Kidney (tissue), 14 donors: ENCODE data around the gene CTSE. TPM values are rescaled to one million over a fixed set of nuclear protein-coding genes. Genes with fewer than 3 reads are reported as not detected.

Source experiments
- DNase-seq, 5 donors: peaks; one replicate each; pipeline ENCODE4 v3.0.0-alpha.2; 2013 to 2020
- FAIRE-seq: peaks from 2 replicates; lab custom pipeline; 2012; peaks lifted over from hg19 to GRCh38; lab: Jason Lieb, UNC
- H3K27ac ChIP-seq, 2 donors: one replicate each; pipeline ENCODE4 v1.7.0; 2013; ENCODE audit warnings: low read depth in 2 of 2, low read length in 2 of 2, inconsistent platforms in 1 of 2
- H3K27me3 ChIP-seq: one replicate; pipeline ENCODE4 v1.7.1; 2013; ENCODE audit warnings: low read length, inconsistent platforms; ENCODE audit not compliant: control insufficient read depth, insufficient read depth
- H3K36me3 ChIP-seq, 3 donors: one replicate each; pipeline versions ENCODE4 v1.7.0 to v1.7.1; 2013; ENCODE audit warnings: low read length in 3 of 3, control low read depth in 1 of 3, inconsistent platforms in 1 of 3; ENCODE audit not compliant: insufficient read depth in 3 of 3, control insufficient read depth in 2 of 3
- H3K4me1 ChIP-seq, 3 donors: one replicate each; pipeline versions ENCODE4 v1.7.0 to v1.7.1; 2013; ENCODE audit warnings: low read length in 3 of 3, inconsistent platforms in 1 of 3, low read depth in 1 of 3; ENCODE audit not compliant: control insufficient read depth in 2 of 3, insufficient read depth in 2 of 3
- H3K4me3 ChIP-seq, 3 donors: one replicate each; pipeline versions ENCODE4 v1.7.0 to v1.8.1; 2013; ENCODE audit warnings: low read length in 3 of 3, control low read depth in 1 of 3, inconsistent platforms in 1 of 3
- H3K9ac ChIP-seq, 3 donors: one replicate each; pipeline versions ENCODE4 v1.7.0 to v1.7.1; 2013; ENCODE audit warnings: low read length in 3 of 3, control low read depth in 1 of 3, inconsistent platforms in 1 of 3
- H3K9me3 ChIP-seq, 3 donors: one replicate each; pipeline versions ENCODE4 v1.7.0 to v1.7.1; 2013; ENCODE audit warnings: low read length in 3 of 3, control low read depth in 1 of 3, inconsistent platforms in 1 of 3; ENCODE audit not compliant: control insufficient read depth in 2 of 3, insufficient read depth in 1 of 3
- intact Hi-C: fragments of 100-400 bp; cut with DNase I; formaldehyde crosslinking; loops from one replicate; pipeline ENCODE4 v1.11.1; 2022
- polyA plus RNA-seq: library from polyadenylated mRNA; stranded (reverse); fragments of 350-450 nt; fragmentation: Illumina TruSeq; extraction: RNeasy Lipid Tissue Mini Kit (QIAGEN cat#74804); gene quantifications from one replicate; pipeline ENCODE4 v1.2.3, GENCODE V29; 2014; ENCODE audit warnings: low read depth, low replicate concordance; ENCODE audit not compliant: insufficient read depth
- total RNA-seq: library from RNA; stranded (reverse); fragmentation: NEBNext Ultra II Directional; extraction: Animal tissue kit (Norgen Biotek cat#: 25700); gene quantifications from one replicate; pipeline ENCODE4 v1.2.1, GENCODE V29; 2021
- TF ChIP-seq, protein P1 (sequence below): IDR thresholded peaks from 3 replicates; pipeline ENCODE4 v1.5.1; 2012; ENCODE audit warnings: mild to moderate bottlenecking, moderate library complexity, borderline replicate concordance; ENCODE audit not compliant: insufficient read depth; ENCODE audit errors: extremely low read depth
- donor health status: control.
- donor health status: control.
- donor health status: control.
- donor health status: control.
- donor health status: control.
- donor health status: DM: yes; HTN: yes; CAD: no.
- donor health status: Normal renal cell carcinoma (clear cell type).

CTSE gene
- total and polyA plus RNA-seq, 2 donors from 2014 or later: 1.6 TPM; not detected in 1

DNA sequence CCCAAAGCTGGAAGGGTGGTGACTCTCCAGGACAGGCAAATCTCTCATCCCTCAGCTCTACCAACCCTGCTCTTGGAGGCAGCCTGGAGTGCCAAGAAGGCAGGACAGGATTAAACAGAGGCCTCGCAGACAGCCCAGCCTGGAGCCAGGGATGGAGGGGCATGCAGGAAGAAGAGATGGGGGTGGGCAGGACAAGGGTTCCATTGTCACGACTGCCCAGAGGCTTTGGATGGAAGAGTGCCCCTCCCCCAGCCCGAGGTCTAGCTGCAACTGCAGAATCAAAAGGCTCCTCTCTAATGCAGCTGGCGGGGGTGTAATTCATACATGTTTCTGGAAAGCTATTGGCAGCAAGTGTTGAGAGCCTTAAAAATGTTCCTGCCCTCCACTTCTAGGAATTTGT is 29.3 kb downstream of the CTSE start:
- TF ChIP-seq, protein P1, sequence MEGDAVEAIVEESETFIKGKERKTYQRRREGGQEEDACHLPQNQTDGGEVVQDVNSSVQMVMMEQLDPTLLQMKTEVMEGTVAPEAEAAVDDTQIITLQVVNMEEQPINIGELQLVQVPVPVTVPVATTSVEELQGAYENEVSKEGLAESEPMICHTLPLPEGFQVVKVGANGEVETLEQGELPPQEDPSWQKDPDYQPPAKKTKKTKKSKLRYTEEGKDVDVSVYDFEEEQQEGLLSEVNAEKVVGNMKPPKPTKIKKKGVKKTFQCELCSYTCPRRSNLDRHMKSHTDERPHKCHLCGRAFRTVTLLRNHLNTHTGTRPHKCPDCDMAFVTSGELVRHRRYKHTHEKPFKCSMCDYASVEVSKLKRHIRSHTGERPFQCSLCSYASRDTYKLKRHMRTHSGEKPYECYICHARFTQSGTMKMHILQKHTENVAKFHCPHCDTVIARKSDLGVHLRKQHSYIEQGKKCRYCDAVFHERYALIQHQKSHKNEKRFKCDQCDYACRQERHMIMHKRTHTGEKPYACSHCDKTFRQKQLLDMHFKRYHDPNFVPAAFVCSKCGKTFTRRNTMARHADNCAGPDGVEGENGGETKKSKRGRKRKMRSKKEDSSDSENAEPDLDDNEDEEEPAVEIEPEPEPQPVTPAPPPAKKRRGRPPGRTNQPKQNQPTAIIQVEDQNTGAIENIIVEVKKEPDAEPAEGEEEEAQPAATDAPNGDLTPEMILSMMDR: no peak
- Histone ChIP-seq H3K36me3 (no peaks in the 10 kb centered on the region), H3K4me1 (no peaks in the 10 kb centered on the region), H3K27ac (no peak overlapping the region), H3K9me3 (no peaks in the 10 kb centered on the region), H3K27me3 (no peaks in the 10 kb centered on the region), H3K4me3 (no peak overlapping the region), H3K9ac (no peak overlapping the region)
- FAIRE-seq: no peak
- no peak for DNase-seq
- intact Hi-C loops: no loop called here

DNA sequence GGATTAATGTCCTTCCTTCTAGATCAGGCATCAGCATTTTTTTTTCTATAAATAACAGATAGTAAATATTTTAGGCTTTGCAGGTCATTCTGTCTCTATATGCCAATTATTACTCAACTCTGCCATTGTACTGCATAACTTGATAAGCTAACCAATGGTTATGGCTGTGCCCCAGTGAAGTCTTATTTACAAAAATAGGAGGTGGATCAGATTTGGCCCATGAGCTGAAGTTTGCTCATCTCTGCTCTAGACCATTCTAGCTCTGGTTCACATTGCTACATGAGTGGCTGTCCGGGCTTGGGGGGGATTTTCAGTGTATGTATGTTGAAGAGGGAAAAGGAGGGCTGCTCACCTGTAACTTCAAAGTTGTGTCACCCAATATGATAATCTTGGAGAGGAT is 30.6 kb downstream of the CTSE start:
- no peaks in the 10 kb centered on the region for H3K27me3 ChIP-seq
- no peak overlapping the region for H3K27ac ChIP-seq
- H3K4me1 ChIP-seq: no peaks in the 10 kb centered on the region
- H3K36me3 ChIP-seq: no peaks in the 10 kb centered on the region
- H3K9me3 ChIP-seq: no peaks in the 10 kb centered on the region
- DNase-seq (no peak), FAIRE-seq (no peak)
- intact Hi-C loops: no loop called here
- TF ChIP-seq, protein P1: no peak
- no peak overlapping the region for H3K9ac ChIP-seq
- no peak overlapping the region for H3K4me3 ChIP-seq

DNA sequence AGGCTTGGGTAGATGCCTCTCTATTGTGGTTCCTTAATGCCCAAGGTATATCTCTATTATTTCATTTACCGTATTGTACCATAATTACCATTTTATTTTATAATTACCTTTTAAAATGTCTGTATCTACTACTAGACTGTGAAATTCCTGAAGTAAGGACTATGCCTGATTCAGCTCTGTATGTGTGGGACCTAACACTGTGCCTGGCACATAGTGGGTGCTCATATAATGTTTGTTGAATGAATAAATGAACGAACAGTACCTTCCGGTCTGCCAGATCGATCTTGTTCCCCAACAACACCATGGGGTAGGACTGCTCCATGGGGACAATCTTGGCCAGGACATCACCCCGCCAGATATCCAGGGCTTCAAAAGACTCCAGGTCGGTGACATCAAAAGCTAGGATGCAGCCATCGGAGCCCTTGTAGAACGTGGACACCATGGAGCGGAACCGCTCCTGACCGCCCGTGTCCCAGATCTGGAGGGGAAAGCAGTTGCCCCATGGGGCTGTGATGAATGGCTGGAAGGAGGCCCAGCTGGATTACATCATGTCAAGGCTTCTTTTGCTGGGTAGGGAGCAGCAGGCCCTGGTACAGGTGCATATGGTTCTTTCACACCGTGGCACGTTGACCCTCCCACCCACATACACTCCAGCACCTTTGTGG is 31.3 kb downstream of the CTSE start:
- Histone ChIP-seq H3K36me3 (no peaks in the 10 kb centered on the region), H3K9ac (no peak overlapping the region), H3K9me3 (no peaks in the 10 kb centered on the region), H3K4me3 (no peak overlapping the region), H3K4me1 (no peaks in the 10 kb centered on the region), H3K27me3 (no peaks in the 10 kb centered on the region), H3K27ac (no peak overlapping the region)
- DNase-seq (no peak), FAIRE-seq (no peak)
- intact Hi-C loops: no loop called here
- TF ChIP-seq, protein P1: no peak

DNA sequence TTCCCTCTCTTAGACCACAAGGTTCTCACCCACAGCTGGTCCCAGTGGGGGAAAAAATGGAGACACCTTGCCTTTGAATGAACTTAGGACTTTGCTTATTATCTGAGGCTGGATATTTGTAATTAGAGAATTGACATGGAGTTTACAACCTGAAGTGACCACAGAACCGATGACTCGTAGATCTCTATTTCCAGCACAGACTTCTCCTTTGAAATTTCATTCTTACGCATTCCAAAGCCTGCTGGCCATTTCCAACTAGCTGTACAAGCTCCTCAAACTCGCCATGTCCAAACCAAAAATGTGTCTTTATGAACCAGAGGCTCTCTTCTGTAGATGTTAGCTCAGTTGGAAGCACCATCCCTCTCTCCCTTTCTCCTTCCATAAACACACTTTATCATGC is 32.5 kb downstream of the CTSE start:
- TF ChIP-seq, protein P1: no peak
- FAIRE-seq (no peak), DNase-seq (no peak)
- Histone ChIP-seq H3K27ac (no peak overlapping the region), H3K36me3 (no peaks in the 10 kb centered on the region), H3K9ac (no peak overlapping the region), H3K4me1 (no peaks in the 10 kb centered on the region), H3K9me3 (no peaks in the 10 kb centered on the region), H3K4me3 (no peak overlapping the region), H3K27me3 (no peaks in the 10 kb centered on the region)
- intact Hi-C loops: no loop called here
